GM19395 (cell line): ENCODE results near the gene BACH2.
"Not testable (repeated sequence)": the region's sequence is repeated elsewhere in the genome, so short reads cannot be mapped to it uniquely, and the experiment has no call there.

Experiments
- ATAC-seq: cut with Tn5 transposase; IDR thresholded peaks from one replicate; pipeline ENCODE4 v1.9.1; 2021; ENCODE audit warnings: mild to moderate bottlenecking, moderate library complexity; ENCODE audit not compliant: unreplicated experiment

The BACH2 gene

GRCh38 chr6:90282265-90282664 lies 14.4 kb downstream of the BACH2 start:
- not testable (repeated sequence) for ATAC-seq

DNA sequence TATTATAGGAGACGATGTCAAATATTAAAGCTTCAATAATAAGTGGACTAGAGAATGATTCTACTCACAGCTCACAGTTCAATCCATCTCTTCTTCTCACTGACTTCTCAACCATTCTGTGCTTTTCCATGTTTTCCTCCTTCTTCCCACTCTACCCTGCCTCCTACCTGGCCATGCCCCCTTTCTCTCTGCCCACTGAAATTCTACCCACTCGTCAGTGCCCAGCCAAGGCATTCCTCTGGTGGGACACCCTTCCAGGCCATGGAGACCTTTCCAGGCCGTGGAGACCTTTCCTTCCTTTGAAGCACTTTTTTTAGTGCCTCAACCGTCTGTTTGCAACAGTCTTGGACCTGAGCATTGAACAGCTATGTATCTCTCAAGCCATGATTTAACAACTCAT lies 18.5 kb downstream of the BACH2 start:
- ATAC-seq: no peak

DNA sequence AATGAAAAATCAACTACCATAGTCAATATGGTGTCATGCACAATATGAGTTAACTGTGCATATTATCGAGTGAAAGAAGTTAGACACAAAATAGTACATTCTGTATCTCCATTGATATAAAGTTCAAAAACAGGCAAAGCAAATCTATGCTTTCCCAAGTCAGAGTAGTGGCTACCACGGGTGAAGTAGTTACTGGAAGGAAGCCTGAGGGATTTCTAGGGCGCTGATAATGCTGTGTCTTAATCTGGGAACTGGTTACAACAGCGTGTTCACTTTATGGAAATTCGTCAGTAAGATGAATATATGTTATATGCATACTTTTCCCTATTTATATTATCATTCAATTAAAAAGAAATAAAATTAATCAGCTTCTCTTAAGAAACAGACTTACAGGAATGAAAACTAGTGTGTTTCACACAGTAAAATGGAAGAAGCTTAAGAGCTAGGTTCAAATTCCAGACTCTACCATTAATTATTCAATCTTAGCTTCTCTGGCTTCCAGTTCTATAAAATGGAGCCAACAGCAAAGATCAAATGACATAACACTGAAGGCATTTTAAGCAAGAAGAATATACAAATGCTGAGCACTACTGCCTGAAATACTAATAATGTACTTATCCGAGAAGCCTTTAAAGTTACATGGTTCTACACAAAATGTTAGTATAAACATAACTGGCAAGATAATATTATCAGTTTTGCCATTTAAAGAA lies 19.2 kb downstream of the BACH2 start:
- ATAC-seq: no peak

DNA sequence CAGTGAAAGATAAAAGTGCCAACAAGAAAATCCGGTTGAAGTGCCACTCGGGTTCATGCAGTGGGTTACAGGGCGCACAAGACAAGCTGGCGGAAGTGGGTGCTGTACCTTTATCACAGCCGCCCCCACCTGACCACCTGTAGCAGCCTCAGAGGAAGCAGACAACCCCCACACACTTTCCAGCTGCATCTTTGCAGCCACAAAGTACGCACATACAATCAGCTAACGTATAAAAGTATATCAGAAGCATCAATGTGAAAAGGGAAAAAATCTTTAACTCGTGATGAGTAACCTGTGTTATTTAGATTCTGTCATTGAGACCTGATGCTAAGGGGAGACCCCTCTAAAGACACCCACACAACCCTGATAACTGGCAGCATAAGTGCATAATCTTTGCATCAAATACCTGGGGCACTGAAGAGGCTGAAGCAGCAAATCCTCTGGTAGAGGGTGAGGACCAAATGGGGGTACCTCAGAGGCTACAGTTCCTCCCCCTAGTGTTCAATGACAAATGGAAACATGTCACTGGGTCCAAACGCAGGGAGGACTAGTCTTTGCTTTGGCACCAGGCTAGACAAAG lies 22.1 kb downstream of the BACH2 start:
- ATAC-seq: no peak

DNA sequence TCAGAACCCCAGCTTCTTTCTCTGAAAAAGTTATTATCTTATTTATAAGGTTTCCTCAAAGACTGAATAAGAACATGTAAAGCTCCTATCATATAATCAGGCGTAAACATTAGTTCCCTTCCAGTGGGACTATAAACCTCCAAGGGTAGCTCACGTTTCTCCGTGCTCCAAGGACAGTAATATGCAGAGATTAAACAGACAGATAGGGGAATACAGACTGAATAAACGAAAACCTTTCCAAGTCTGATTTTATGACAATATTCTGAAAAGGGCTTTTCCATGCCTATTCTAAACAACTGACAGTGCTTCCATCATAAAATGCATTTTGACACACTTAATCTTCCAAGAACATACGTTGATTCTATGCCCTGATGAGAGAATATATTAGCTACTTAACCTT lies 22.8 kb downstream of the BACH2 start:
- no peak for ATAC-seq

DNA sequence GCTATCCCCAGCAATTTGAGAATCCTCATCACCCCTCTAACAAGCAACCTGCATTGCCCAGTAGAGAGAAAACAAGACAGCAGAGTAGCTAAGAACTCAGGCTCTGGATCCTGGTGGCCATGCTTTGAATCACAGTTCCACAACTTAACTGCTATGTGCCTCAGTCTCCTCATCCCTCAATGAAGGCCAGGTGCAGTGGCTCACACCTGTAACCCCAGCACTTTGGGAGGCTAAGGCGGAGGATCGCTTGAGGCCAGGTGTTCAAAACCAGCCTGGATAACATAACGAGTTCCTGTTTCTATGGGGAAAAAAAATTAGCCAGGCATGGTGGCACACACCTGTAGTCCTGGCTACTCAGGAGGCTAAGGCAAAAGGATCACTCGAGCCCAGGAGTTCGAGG lies 23.7 kb downstream of the BACH2 start:
- no peak for ATAC-seq

GRCh38 chr6:90271831-90272230 lies 24.8 kb downstream of the BACH2 start:
- ATAC-seq: no peak

- ATAC-seq: no peak
Observed at GRCh38 chr6:90269334-90269733, 27.3 kb downstream of the BACH2 start.

DNA sequence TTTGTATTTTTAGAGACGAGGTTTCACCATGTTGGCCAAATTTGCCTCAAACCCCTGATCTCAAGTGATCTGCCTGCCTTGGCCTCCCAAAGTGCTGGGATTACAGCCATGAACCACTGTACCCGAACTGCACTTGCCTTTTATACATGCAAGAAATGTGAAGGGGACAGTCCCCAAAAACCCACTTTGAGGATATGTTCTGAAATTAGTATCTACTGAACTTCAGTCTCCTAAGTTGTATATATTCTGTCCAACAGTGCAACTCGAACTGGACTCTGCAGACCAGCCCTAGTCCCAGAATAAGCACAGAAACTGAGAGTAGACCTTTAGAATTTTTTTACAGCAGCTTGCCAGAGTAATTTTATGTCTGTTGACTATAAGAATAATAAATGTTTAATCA lies 28.5 kb downstream of the BACH2 start:
- no peak for ATAC-seq

DNA sequence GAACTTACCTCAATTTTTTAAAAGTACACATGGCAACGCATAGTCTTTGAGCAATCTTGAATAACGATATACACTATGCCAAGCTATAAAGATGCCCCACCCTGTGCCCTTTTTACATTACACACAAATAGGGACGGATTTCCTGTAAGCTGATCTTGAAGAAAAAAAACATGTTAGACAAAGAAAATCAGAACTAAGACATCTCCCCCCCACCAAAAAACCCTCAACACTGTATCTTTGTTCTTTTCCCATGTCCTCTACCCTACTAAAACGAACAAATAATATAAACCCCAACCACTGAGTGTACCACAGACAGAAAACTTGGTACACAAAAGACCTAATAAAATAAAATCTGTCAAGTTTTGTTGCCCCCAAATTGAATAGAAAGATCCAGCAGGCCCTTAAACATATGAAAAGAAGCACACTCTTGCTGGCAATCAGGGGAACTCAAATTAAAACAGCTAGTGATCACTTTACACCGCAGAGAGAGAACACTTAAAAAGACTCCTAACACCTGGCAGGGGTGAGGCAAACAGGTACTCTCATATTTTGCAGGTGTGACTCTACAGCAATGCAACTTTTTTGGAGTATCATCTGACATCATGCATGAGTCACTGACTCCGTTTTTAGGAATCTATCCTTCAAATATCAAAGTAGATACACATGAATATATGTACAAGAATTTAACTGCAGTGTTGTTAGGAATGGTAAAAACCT lies 29.6 kb downstream of the BACH2 start:
- ATAC-seq: no peak

DNA sequence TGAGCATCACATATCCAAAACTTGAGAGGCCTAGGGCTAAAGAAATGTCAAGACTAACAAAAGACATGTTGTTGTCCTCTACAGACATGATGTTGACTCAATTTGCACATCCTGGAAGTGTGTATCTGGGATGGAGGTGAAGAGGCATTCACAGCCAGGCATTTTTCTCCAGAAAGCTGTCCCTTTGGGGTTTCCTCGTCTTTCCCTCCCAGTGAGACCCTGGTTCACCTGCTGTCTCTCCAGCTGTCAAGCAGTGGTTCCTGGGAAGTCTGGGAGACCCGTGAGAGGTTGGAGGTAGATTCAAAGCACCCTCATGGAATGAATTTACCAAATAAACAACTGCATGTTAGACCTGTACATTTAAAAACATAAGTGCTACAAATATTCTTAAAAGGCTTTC lies 32.1 kb downstream of the BACH2 start:
- no peak for ATAC-seq

GRCh38 chr6:90263633-90264032 lies 33.0 kb downstream of the BACH2 start:
- no peak for ATAC-seq

- ATAC-seq: no peak
Observed at GRCh38 chr6:90261801-90262200, 34.8 kb downstream of the BACH2 start.

- ATAC-seq: no peak
Observed at GRCh38 chr6:90257486-90257738, 39.2 kb downstream of the BACH2 start.

DNA sequence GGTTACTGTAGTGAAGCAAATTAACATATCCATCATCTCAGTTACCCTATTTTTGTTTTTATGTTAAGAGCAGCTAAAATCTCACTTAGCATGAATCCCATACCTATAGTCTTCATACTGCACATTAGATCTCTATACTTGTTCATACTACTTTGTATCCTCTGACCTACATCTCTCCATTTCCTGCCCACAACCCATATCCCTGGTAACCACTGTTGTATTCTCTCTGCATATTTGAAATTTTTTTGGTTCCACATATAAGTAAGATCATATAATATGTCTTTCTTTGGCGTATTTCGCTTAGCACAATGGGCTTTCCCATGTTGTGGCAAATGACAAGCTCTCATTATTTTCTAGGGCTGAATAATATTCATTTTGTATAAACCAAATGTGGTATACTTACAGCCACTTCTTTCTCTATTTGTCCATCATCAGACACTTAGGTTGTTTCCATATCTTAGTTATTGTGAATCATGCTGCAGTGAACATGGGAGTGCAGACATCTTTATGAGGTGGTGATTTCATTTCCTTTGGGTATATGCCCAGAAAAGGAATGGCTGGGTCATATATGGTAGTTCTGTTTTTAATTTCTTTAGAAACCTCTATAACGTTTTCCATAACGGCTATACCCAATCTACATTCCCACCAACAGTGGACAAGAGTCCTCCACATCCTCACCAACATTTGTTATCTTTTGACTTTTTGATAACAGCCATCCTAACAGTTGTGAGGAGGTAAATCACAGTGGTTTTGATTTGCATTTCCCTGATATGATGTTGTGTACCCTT lies 39.8 kb downstream of the BACH2 start:
- ATAC-seq: no peak

- no peak for ATAC-seq
Observed at GRCh38 chr6:90253631-90254030, 43.0 kb downstream of the BACH2 start.

- peak; percentile 94 for ATAC-seq
Observed at GRCh38 chr6:90251295-90251992, 45.2 kb downstream of the BACH2 start.

GRCh38 chr6:90250405-90250804 lies 46.2 kb downstream of the BACH2 start:
- no peak for ATAC-seq

DNA sequence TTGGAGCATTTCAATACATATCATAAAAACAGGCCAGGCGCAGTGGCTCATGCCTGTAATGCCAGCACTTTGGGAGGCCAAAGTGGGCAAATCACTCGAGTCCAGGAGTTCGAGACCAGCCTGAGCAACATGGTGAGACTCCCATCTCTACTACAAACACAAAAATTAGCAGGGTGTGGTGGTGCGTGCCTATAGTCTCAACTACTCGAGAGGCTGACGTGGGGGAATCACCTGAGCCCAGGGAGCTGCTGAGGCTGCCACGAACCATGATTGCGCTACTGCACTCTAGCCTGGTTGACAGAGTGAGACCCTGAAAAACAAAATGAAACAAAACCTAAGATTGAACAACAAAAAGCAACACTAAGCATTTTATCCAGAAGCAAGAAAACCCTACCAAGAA lies 47.2 kb downstream of the BACH2 start:
- ATAC-seq: no peak

DNA sequence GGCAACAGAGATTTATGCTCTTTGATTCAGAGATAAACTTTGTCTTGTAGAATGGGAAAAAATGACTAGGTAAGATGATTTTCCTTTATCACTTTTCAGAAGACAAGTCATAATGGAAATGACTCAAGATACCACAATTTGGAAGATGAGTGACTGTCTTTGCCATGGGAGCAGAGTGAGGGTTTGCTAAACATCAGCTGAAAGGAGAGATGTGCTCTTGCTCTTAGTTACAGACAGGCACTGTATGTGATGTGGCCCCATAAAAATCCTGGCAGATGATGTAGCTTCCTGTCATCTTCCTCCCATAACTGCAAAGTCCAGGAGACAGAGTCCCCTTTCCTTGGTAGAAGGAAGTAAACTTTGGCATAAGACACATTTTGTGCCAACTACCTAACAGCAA lies 47.6 kb downstream of the BACH2 start:
- no peak for ATAC-seq

DNA sequence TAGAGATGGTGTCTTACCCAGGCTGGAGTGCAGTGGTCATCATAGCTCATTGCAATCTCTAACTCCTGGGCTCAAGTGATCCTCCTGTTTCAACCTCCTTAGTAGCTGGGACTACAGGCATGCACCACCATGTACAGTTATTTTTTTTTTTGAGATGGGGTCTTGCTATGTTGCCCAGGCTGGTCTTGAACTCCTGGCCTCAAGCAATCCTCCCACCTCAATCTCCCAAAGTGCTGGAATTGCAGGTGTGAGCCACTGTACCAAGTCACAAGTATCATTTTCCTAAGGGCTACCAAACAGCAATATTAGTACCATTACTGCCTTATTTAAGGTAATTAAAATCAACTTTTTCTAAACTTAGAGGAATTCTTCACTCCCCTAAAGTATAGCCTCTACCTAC lies 49.4 kb downstream of the BACH2 start:
- no peak for ATAC-seq
